Measurements from ENCODE around the gene TMEM184B. TPM values are rescaled to one million over a fixed set of nuclear protein-coding genes. Genes with fewer than 3 reads are reported as not detected.

TMEM184B gene
- total and polyA plus RNA-seq, 2 donors (not counting 1 experiment from before 2014, with no cell fraction given), result 9.9 to 24.7 TPM

DNA sequence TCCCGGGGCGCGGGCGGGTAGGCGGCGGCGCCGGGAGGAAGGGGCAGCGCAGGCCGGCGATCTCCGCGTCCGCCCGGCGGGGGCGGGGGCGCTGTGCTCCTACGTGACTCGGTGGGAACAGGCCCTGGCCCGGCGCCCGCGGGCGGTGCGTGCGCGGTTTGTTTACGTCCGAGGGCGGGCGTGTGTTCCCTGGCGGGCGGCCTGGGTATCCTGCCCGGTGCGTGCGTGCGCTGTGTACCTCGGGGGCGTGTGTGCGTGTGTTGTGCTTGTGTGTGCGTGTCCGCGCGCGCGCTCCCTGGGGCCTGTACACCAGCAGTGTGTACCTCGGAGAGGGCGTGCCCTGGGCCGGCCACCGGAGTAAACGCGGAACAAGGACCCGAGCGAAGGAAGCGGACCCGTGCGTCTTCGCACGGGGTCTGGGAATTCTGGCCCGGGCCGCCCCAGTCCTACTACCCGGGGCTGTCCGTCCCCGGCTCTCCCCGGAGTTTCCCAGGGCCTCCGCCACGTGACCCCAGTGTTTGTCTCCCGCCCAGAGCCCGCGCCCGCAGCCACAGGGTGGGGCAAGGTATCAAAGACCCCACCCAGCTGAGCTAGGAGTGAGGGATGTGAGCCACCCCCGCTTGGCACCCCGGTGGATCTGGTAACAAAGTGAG, 70.2 kb downstream of the TMEM184B start:
- H3K27ac ChIP-seq (ENCODE audit: low read length in 2 of 2), result peak overlapping the region in 1 of 2 donors; percentile 52
- no peak for TF ChIP-seq CTCF (IDR thresholded peaks at IDR 0.05)
- no peak for TF ChIP-seq EZH2 (IDR thresholded peaks at IDR 0.05; ENCODE audit: borderline replicate concordance, insufficient read depth, low read depth, low read length, poor library complexity, severe bottlenecking)
- H3K79me2 ChIP-seq (ENCODE audit: control insufficient read depth, insufficient read depth, low read length), result no peaks in the 10 kb centered on the region
- peak overlapping the region; percentile 73 for H2AFZ ChIP-seq (ENCODE audit: insufficient read depth, low read depth, low read length, poor library complexity, severe bottlenecking)
- DNase-seq (peak; percentile 75), ATAC-seq (ENCODE audit: low read depth) (peak; percentile 34)
- Mint-ChIP-seq H3K4me1 (peaks cover 44% of the 10 kb centered on the region), H3K9me3 (ENCODE audit: insufficient read depth) (no peaks in the 10 kb centered on the region), H3K27ac (peak overlapping the region; percentile 79), H3K27me3 (no peaks in the 10 kb centered on the region), H3K4me3 (peak overlapping the region; percentile 90)
- ChIA-PET POLR2A (no interaction called here), CTCF (interaction anchor here (1.0 to 1.8 kb wide), 5 partner anchors 12 to 88 kb away, joined by 3 to 5 read pairs (median 3); partner anchors contain the start of gene PLA2G6)
- H3K36me3 ChIP-seq (replicated peaks in 1 of 2; ENCODE audit: control extremely low read depth in 1 of 2, control insufficient read depth in 1 of 2, extremely low read depth in 1 of 2, insufficient read depth in 2 of 2, low read length in 1 of 2), result no peaks in the 10 kb centered on the region
- peaks cover 25 to 33% of the 10 kb centered on the region in 2 donors for H3K4me1 ChIP-seq (ENCODE audit: control insufficient read depth in 2 of 2, insufficient read depth in 2 of 2, low read length in 2 of 2)
- no peaks in the 10 kb centered on the region for H3K27me3 ChIP-seq (replicated peaks in 1 of 4; ENCODE audit: control extremely low read depth in 1 of 4, control insufficient read depth in 3 of 4, insufficient read depth in 4 of 4, low read length in 3 of 4)
- peaks cover 3% of the 10 kb centered on the region for H4K20me1 ChIP-seq (ENCODE audit: control insufficient read depth, insufficient read depth, low read length, poor library complexity, severe bottlenecking)
- peak overlapping the region; percentile 83 for H3K9ac ChIP-seq (ENCODE audit: low read length)
- no peaks in the 10 kb centered on the region for H3K9me3 ChIP-seq (ENCODE audit: control extremely low read depth in 1 of 3, control insufficient read depth in 2 of 3, insufficient read depth in 1 of 3, low read length in 2 of 3)
- intact Hi-C loops (cut with micrococcal nuclease), result loop anchor here (1.0 to 5.0 kb wide), 5 partner anchors 12 to 115 kb away; partner anchors contain the start of genes BAIAP2L2, CSNK1E and TMEM184B
- H3K4me2 ChIP-seq (replicated peaks; ENCODE audit: low read depth, low read length, poor library complexity, severe bottlenecking), result peak overlapping the region; percentile 93
- WGBS (ENCODE audit: insufficient coverage), result under 1% methylated on average over 73 of the region's 74 CpGs
- peak overlapping the region; percentile 49 to 78 (median 67) for H3K4me3 ChIP-seq (ENCODE audit: control extremely low read depth in 1 of 5, extremely low read depth in 1 of 5, insufficient read depth in 1 of 5, low read depth in 2 of 5, low read length in 4 of 5)
